Ovary (tissue), 3 donors: Measurements from ENCODE around the gene TSHZ3.

Experiments used
- CTCF ChIP-seq, 3 donors: fragments of 450-650 bp in 2 of 3; fragments of 200-600 bp in 1 of 3; IDR thresholded peaks; one replicate each; pipeline versions ENCODE4 v1.5.1 to v1.8.0; 2016 to 2022; ENCODE audit warnings: antibody characterized with exemption in 3 of 3, mild to moderate bottlenecking in 1 of 3
- POLR2A ChIP-seq: fragments of 450-650 bp; IDR thresholded peaks from one replicate; pipeline ENCODE4 v1.6.1; 2017; ENCODE audit warnings: antibody characterized with exemption, mild to moderate bottlenecking, moderate library complexity
- donor health status: DM: no; HTN: no; CAD: no.

GRCh38 chr19:31310432-31311133 lies 38.7 kb downstream of the TSHZ3 start:
- TF ChIP-seq POLR2A = no peak
- no peak for TF ChIP-seq CTCF (IDR thresholded peaks at IDR 0.05)
